Fibroblast of villous mesenchyme (primary cell): Measurements from ENCODE around the gene SPATA6. TPM values are rescaled to one million over a fixed set of nuclear protein-coding genes. Genes with fewer than 3 reads are reported as not detected.
"Not testable (repeated sequence)": the region's sequence is repeated elsewhere in the genome, so short reads cannot be mapped to it uniquely, and the experiment has no call there.

Source experiments
- DNase-seq: peaks from one replicate; pipeline ENCODE4 v3.0.0-alpha.2; 2010; ENCODE audit warnings: low read depth
- H3K4me3 ChIP-seq: 2 replicates; pipeline ENCODE4 v1.5.1; 2011; ENCODE audit warnings: low read depth, mild to moderate bottlenecking, low read length
- CTCF ChIP-seq: IDR thresholded peaks from 2 replicates; pipeline ENCODE4 v1.5.1; 2012; ENCODE audit warnings: low read depth, mild to moderate bottlenecking, low read length; ENCODE audit not compliant: insufficient read depth
- total RNA-seq: library from RNA; depleted of rRNA; stranded (reverse); fragments of >200 nt; gene quantifications from 2 replicates; pipeline ENCODE4 v1.2.3, GENCODE V29; 2012

The SPATA6 gene
- total RNA-seq, 1 donor: 4.7 TPM

- DNase-seq: no peak
- no peak for TF ChIP-seq CTCF
- H3K4me3 ChIP-seq: no peak overlapping the region
Measured at GRCh38 chr1:48495911-48496310, 23.9 kb upstream of the SPATA6 start.

- no peak overlapping the region for H3K4me3 ChIP-seq
- DNase-seq: no peak
- no peak for TF ChIP-seq CTCF
Measured at GRCh38 chr1:48495166-48495565, 23.2 kb upstream of the SPATA6 start.

GRCh38 chr1:48493970-48494769, 22.2 kb upstream of the SPATA6 start:
- no peak for TF ChIP-seq CTCF
- H3K4me3 ChIP-seq: no peak overlapping the region
- DNase-seq: peak; percentile 90

- H3K4me3 ChIP-seq: no peak overlapping the region
- DNase-seq: no peak
- TF ChIP-seq CTCF: no peak
Measured at GRCh38 chr1:48493041-48493440, 21.0 kb upstream of the SPATA6 start.

- H3K4me3 ChIP-seq: no peak overlapping the region
- TF ChIP-seq CTCF: no peak
- DNase-seq: no peak
Measured at GRCh38 chr1:48492392-48492791, 20.4 kb upstream of the SPATA6 start.

GRCh38 chr1:48488721-48489120, 16.7 kb upstream of the SPATA6 start:
- TF ChIP-seq CTCF: no peak
- H3K4me3 ChIP-seq: no peak overlapping the region
- DNase-seq: no peak

GRCh38 chr1:48480504-48480903, 8.5 kb upstream of the SPATA6 start:
- no peak for TF ChIP-seq CTCF
- no peak for DNase-seq
- no peak overlapping the region for H3K4me3 ChIP-seq

- not testable (repeated sequence) for H3K4me3 ChIP-seq, DNase-seq
Measured at GRCh38 chr1:48480023-48480422, 8.0 kb upstream of the SPATA6 start.
